ENCODE results near the gene ARHGEF19. TPM values are rescaled to one million over a fixed set of nuclear protein-coding genes. Genes with fewer than 3 reads are reported as not detected.

The ARHGEF19 gene
- total RNA-seq, 4 donors from 2014 or later = 3.3 to 4.6 (median 3.9) TPM

DNA sequence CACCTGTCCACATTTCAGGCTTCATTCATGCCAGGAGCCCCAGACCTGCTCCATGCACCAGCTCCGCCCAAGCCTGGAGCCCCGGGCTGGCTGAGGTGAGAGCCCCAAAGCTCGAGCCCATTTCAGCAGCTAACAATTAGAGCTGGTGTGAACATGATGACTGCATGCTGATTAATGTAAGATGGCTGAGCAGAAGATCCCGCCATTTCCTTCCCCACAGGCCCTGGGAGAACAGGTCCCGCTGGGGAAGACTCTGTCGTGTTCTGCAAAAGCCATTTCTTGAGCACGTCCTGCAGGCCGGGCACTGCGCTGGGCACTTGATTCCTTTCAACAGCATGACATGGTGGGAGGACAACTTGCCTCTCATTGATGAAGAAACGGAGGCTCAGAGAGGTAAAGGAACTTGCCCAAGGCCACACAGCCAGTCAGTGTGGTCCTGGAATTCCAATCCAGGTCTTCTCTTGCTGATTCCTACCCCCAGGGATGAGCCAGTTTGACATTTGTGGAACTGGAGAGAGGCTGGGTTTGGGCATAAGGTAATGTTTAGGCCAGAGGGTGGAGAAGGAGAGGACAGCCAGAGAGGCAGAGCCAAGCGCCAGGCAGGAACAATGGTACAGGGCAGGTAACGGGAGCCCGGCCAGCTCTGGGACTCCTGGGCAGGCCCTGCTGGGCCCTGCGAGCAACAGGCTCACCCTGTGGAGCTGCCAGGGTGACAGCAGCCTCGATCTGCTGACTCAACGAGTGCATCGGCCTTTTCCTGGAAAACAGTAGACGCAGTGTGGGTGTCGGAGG lies 28.5 kb downstream of the ARHGEF19 start:
- Histone ChIP-seq H3K27ac (replicated peaks in 1 of 4) (peak overlapping the region; percentile 82 to 91 (median 89)), H3K4me1 (peaks cover 32 to 57% (median 45%) of the 10 kb centered on the region in 4 donors), H3K36me3 (no peaks in the 10 kb centered on the region), H3K9me3 (no peaks in the 10 kb centered on the region), H3K27me3 (no peaks in the 10 kb centered on the region), H3K4me3 (no peak overlapping the region)
- DNase-seq (ENCODE audit: extremely low spot score) = no peak
- no peak for TF ChIP-seq CTCF (IDR thresholded peaks at IDR 0.05)
- no peak for TF ChIP-seq EP300 (IDR thresholded peaks at IDR 0.05)
- TF ChIP-seq POLR2AphosphoS5 (IDR thresholded peaks at IDR 0.05) = no peak
- no peak for TF ChIP-seq POLR2A (IDR thresholded peaks at IDR 0.05; ENCODE audit: low read depth)
- intact Hi-C loops (cut with DNase I) = loop anchor here (5.0 kb wide), 1 partner anchor 42 kb away; no protein-coding TSS in a partner anchor
- 84% methylated on average over 12 of the region's 19 CpGs for WGBS

GRCh38 chr1:16183179-16183578 lies 29.3 kb downstream of the ARHGEF19 start:
- H3K9me3 ChIP-seq = no peaks in the 10 kb centered on the region
- peaks cover 32 to 59% (median 50%) of the 10 kb centered on the region in 4 donors for H3K4me1 ChIP-seq
- no peaks in the 10 kb centered on the region for H3K36me3 ChIP-seq
- intact Hi-C loops (cut with DNase I) = loop anchor here (5.0 kb wide), 1 partner anchor 41 kb away; no protein-coding TSS in a partner anchor
- no peaks in the 10 kb centered on the region for H3K27me3 ChIP-seq
- no peak for TF ChIP-seq EP300 (IDR thresholded peaks at IDR 0.05)
- peak; percentile 30 to 65 for TF ChIP-seq POLR2AphosphoS5 (IDR thresholded peaks at IDR 0.05)
- H3K4me3 ChIP-seq = no peak overlapping the region
- 83% methylated on average over 13 of the region's 13 CpGs for WGBS
- DNase-seq (ENCODE audit: extremely low spot score) = no peak
- H3K27ac ChIP-seq (replicated peaks in 1 of 4) = peak overlapping the region; percentile 82 to 91 (median 89)

GRCh38 chr1:16181887-16182719 lies 30.3 kb downstream of the ARHGEF19 start:
- TF ChIP-seq POLR2A (IDR thresholded peaks at IDR 0.05; ENCODE audit: low read depth) (no peak), POLR2AphosphoS5 (IDR thresholded peaks at IDR 0.05) (peak; percentile 77 to 88)
- intact Hi-C loops (cut with DNase I) = loop anchor here (5.0 kb wide), 1 partner anchor 40 kb away; no protein-coding TSS in a partner anchor
- H3K27ac ChIP-seq (replicated peaks in 1 of 4) = peak overlapping the region; percentile 82 to 91 (median 89)
- no peaks in the 10 kb centered on the region for H3K9me3 ChIP-seq
- peaks cover 26 to 63% (median 52%) of the 10 kb centered on the region in 4 donors for H3K4me1 ChIP-seq
- no peaks in the 10 kb centered on the region for H3K27me3 ChIP-seq
- H3K4me3 ChIP-seq = peak overlapping the region in 3 of 4 donors; percentile 8 to 28 (median 10)
- peak; percentile 96 for DNase-seq (ENCODE audit: extremely low spot score)
- WGBS = 45% methylated on average over 18 of the region's 18 CpGs
- H3K36me3 ChIP-seq = no peaks in the 10 kb centered on the region

- 89% methylated on average over 13 of the region's 13 CpGs for WGBS
- no peak overlapping the region for H3K4me3 ChIP-seq
- H3K36me3 ChIP-seq = no peaks in the 10 kb centered on the region
- no peak for DNase-seq (ENCODE audit: extremely low spot score)
- H3K27me3 ChIP-seq = no peaks in the 10 kb centered on the region
- H3K9me3 ChIP-seq = no peaks in the 10 kb centered on the region
- H3K27ac ChIP-seq (replicated peaks in 1 of 4) = peak overlapping the region; percentile 82 to 91 (median 89)
- H3K4me1 ChIP-seq = peaks cover 44 to 80% (median 69%) of the 10 kb centered on the region in 4 donors
- intact Hi-C loops (cut with DNase I) = loop anchor here (5.0 kb wide), 1 partner anchor 38 kb away; no protein-coding TSS in a partner anchor
- TF ChIP-seq POLR2A (IDR thresholded peaks at IDR 0.05; ENCODE audit: low read depth) (no peak), POLR2AphosphoS5 (IDR thresholded peaks at IDR 0.05) (no peak), EP300 (IDR thresholded peaks at IDR 0.05) (no peak), CTCF (IDR thresholded peaks at IDR 0.05) (no peak)
Observed at GRCh38 chr1:16180291-16180824, 32.1 kb downstream of the ARHGEF19 start.

GRCh38 chr1:16178596-16179497 lies 33.6 kb downstream of the ARHGEF19 start:
- Histone ChIP-seq H3K27ac (replicated peaks in 1 of 4) (peak overlapping the region; percentile 13 to 59 (median 43)), H3K4me3 (no peak overlapping the region), H3K27me3 (no peaks in the 10 kb centered on the region), H3K4me1 (peaks cover 56 to 88% (median 81%) of the 10 kb centered on the region in 4 donors), H3K9me3 (no peaks in the 10 kb centered on the region), H3K36me3 (no peaks in the 10 kb centered on the region)
- intact Hi-C loops (cut with DNase I) = no loop called here
- DNase-seq (ENCODE audit: extremely low spot score) = no peak
- 78% methylated on average over 19 of the region's 19 CpGs for WGBS
- no peak for TF ChIP-seq EP300 (IDR thresholded peaks at IDR 0.05)
- peak in 1 of 2 donors; percentile 12 for TF ChIP-seq POLR2AphosphoS5 (IDR thresholded peaks at IDR 0.05)
